Ishikawa (cell line): ENCODE measurements around the gene CNTNAP5.

Experiments
- EP300 ChIP-seq: IDR thresholded peaks from 2 replicates; pipeline ENCODE4 v1.6.1; 2012; ENCODE audit warnings: borderline replicate concordance
- YY1 ChIP-seq: IDR thresholded peaks from 2 replicates; pipeline ENCODE4 v1.6.1; 2012; ENCODE audit warnings: low read depth
- TF ChIP-seq, protein P1 (sequence below): IDR thresholded peaks from 2 replicates; pipeline ENCODE4 v1.6.1; 2012
- TF ChIP-seq, protein P2 (sequence below): IDR thresholded peaks from 2 replicates; pipeline ENCODE4 v1.6.1; 2012; ENCODE audit warnings: low read depth, mild to moderate bottlenecking

DNA sequence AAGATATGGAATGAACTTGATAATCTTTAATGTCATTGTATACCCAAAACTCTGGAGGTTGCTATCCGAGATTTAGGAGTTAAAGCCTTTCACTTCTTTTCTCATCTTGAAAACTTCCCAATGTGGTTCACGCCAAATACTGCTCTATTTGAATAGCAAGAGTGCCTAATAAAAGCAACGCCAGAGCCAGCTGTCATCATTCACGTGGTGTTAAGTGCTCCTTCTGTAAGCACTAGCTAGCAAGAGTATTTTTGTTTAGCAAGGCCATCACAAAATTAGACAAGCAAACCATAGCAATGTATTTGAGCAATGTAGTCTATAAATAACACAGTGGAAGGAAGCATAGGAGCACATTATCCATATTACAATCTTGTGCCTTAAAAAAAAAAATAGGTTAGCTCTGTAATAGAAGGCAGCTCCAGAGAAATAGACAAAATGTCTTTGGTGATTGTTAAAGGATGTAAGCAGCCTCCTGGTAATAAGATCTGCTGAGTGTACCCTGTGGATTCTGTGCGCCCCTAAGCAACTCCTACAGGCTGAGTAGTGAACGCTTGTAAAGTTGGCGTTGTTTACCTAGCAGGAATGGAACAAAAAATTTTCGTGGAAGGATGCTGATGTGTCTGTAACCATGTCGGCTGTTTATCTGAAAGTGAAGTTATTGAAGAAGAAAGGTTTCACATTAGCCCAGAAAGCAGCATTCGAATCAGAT is 518.0 kb downstream of the CNTNAP5 start:
- TF ChIP-seq EP300 (no peak), YY1 (no peak)
- TF ChIP-seq, protein P1, sequence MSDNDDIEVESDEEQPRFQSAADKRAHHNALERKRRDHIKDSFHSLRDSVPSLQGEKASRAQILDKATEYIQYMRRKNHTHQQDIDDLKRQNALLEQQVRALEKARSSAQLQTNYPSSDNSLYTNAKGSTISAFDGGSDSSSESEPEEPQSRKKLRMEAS = no peak
- TF ChIP-seq, protein P2, sequence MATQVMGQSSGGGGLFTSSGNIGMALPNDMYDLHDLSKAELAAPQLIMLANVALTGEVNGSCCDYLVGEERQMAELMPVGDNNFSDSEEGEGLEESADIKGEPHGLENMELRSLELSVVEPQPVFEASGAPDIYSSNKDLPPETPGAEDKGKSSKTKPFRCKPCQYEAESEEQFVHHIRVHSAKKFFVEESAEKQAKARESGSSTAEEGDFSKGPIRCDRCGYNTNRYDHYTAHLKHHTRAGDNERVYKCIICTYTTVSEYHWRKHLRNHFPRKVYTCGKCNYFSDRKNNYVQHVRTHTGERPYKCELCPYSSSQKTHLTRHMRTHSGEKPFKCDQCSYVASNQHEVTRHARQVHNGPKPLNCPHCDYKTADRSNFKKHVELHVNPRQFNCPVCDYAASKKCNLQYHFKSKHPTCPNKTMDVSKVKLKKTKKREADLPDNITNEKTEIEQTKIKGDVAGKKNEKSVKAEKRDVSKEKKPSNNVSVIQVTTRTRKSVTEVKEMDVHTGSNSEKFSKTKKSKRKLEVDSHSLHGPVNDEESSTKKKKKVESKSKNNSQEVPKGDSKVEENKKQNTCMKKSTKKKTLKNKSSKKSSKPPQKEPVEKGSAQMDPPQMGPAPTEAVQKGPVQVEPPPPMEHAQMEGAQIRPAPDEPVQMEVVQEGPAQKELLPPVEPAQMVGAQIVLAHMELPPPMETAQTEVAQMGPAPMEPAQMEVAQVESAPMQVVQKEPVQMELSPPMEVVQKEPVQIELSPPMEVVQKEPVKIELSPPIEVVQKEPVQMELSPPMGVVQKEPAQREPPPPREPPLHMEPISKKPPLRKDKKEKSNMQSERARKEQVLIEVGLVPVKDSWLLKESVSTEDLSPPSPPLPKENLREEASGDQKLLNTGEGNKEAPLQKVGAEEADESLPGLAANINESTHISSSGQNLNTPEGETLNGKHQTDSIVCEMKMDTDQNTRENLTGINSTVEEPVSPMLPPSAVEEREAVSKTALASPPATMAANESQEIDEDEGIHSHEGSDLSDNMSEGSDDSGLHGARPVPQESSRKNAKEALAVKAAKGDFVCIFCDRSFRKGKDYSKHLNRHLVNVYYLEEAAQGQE = no peak
